Measurements from ENCODE around the gene SLC5A5.
"Not testable (repeated sequence)": the region's sequence is repeated elsewhere in the genome, so short reads cannot be mapped to it uniquely, and the experiment has no call there.

Gene SLC5A5

DNA sequence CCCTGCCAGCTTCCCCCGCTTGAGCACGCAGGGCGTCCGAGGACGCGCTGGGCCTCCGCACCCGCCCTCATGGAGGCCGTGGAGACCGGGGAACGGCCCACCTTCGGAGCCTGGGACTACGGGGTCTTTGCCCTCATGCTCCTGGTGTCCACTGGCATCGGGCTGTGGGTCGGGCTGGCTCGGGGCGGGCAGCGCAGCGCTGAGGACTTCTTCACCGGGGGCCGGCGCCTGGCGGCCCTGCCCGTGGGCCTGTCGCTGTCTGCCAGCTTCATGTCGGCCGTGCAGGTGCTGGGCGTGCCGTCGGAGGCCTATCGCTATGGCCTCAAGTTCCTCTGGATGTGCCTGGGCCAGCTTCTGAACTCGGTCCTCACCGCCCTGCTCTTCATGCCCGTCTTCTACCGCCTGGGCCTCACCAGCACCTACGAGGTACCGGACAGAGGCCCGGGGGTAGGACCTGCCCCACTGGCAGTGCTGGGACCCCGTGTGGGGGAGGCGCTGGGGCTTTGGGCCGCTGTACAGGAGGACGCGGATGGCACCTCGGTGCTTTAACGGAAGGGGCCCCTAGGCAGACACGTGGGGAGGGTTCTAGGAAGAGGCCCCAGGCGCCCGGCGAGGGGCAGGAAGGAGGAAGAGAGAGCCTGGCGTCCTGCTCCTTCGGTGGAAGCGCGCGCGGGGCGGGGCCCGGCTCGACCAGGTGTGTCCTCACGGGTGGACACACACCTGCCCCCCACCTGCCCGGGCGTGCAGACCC lies 681 bp downstream of the SLC5A5 start:
- DNase-seq: no peak

DNA sequence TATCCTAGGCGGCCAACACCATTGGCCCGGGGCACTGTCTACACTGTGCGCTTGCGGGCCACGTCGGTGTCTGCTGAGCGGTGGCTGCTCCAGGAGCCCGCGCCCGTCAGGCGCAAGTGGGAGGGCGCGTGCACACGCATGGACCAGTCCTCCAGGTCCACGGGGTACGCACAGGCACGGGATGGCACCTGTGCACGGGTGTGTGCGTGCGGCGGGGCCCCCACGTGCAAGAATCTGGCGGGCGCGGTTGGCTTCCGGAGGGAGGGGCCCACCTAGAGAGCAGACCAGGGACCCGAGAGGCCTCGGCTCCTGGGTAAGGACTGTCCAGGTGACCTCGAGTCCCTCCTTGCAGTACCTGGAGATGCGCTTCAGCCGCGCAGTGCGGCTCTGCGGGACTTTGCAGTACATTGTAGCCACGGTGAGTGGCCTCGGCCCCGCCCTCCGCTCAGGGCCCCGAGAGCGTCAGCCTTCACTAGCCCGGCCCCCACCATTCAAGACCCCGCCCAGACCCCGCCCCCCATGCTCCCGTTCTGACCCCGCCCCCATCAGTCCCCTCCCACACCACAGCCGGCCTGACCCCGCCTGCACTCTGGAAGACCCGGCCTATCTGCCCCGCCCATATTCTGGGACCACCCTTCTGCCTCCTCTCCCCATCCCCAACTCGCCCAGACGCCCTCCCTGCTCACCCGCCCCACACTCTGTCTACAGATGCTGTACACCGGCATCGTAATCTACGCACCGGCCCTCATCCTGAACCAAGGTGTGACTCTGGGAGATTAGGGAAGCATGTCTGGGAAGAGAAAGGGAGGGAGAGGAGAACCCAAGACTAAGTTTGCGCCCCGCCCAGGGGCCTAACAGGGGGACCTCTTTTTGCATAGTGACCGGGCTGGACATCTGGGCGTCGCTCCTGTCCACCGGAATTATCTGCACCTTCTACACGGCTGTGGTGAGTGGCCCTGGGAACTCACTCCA lies 2.3 kb downstream of the SLC5A5 start:
- peak; percentile 50 for DNase-seq

GRCh38 chr19:17874758-17875135 lies 3.0 kb downstream of the SLC5A5 start:
- DNase-seq: no peak

DNA sequence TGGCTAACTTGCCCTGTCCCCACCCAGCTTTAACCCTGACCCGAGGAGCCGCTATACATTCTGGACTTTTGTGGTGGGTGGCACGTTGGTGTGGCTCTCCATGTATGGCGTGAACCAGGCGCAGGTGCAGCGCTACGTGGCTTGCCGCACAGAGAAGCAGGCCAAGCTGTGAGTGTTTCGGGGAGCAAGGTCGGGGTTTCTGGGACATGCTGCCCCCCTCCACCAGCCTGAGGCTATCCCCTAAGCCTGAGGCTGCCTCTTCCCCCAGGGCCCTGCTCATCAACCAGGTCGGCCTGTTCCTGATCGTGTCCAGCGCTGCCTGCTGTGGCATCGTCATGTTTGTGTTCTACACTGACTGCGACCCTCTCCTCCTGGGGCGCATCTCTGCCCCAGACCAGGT lies 6.0 kb downstream of the SLC5A5 start:
- DNase-seq: no peak

DNA sequence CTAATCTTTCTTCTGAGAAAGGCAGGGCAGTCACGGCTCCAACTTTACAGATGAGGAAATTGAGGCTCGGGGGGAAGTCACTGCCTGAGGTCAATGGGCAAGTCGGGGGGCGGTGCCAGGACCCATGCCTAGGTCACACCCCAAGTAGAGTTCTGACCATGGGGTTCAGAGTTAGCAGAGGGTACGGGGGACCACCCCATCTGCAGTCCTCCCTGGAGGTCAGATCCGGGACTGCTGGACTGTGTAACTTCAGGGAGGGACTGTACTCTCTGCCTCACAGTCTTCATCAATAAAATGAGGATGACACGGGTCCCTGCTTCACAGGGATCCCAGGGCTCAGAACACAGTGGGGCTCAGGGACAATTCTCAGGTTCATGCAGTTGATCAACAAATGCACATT lies 7.7 kb downstream of the SLC5A5 start:
- no peak for DNase-seq

DNA sequence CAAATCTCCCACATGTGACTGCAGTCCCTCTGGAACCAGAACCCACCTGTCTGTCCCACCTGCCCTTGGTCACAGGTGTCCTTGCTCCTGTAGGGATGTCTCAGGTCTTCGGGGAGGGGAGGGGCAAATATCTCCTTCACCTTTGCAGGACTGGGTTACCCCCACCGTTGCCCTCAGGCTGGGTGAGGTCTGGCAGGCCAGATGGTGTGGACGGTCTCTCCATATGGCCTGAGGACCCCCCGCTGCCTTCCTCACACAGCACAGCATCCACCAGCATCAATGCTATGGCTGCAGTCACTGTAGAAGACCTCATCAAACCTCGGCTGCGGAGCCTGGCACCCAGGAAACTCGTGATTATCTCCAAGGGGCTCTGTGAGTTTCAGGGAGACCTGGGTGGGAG lies 10.0 kb downstream of the SLC5A5 start:
- DNase-seq: no peak

DNA sequence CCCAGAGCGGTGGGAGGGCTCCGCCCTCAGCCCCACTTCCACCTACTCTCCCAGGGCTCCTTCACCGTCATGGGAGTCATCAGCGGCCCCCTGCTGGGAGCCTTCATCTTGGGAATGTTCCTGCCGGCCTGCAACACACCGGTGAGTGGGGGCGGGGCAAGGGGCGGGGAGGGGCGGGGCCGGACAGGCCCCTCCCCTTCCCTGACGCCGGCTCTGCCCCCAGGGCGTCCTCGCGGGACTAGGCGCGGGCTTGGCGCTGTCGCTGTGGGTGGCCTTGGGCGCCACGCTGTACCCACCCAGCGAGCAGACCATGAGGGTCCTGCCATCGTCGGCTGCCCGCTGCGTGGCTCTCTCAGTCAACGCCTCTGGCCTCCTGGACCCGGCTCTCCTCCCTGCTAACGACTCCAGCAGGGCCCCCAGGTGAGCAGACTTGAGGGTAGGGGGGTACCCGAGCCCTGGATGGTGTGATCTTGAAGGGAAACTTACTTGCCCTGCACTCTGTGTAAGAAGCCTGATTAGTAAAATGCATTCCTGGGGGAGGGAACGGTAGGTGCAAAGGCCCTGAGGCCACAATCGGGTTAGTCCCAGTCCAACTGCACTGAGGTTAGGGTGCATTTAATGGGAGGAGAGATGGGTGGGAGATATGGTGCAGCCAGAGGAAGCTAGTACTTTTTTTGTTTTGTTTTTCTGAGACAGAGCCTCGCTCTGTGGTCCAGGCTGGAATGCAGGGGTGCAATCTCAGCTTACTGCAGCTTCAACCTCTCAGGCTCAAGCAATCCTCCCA lies 12.1 kb downstream of the SLC5A5 start:
- DNase-seq: no peak

DNA sequence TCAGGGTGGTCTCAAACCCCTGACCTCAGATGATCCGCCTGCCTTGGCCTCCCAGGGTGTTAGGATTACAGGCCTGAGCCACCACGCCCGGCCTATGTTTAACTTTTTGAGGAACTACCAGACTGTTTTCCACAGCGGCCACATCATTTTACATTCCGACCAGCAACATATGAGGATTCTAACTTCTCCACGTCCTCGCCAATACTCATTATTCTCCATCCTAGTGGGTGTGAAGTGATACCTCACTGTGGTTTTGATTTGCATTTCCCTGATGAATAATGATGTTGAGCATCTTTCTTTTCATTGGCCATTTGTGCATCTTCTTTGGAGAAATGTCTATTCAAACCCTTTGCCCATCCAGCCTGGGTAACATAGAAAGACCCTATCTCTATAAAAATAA lies 14.8 kb downstream of the SLC5A5 start:
- DNase-seq: no peak

GRCh38 chr19:17887221-17887620 lies 15.5 kb downstream of the SLC5A5 start:
- DNase-seq: not testable (repeated sequence)

GRCh38 chr19:17888260-17888659 lies 16.5 kb downstream of the SLC5A5 start:
- no peak for DNase-seq

DNA sequence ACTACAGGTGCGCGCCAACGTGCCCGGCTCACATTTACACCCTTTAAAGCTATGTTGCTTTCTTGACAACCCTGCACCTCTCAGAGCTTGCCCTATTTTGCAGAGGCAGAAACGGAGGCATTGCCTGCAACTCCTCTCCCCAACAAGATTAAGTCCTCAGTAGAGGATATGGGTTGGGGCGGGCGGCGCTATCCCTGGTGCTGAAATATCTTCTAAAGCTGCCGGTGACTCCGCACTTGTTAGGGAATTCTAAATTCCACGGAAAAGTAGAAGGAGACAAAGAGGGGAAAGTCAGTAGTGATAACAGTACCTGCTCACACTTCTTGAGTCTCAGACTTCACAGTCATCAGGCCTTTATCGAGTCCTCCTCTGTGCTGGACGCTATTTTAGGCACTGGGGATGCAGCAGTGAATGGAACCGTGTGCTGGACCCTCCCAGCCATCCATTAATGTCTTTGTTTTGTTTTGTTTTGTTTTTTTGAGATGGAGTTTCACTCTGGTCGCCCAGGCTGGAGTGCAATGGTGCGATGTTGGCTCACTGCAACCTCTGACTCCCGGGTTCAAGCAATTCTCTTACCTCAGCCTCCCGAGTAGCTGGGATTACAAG lies 18.0 kb downstream of the SLC5A5 start:
- no peak for DNase-seq

DNA sequence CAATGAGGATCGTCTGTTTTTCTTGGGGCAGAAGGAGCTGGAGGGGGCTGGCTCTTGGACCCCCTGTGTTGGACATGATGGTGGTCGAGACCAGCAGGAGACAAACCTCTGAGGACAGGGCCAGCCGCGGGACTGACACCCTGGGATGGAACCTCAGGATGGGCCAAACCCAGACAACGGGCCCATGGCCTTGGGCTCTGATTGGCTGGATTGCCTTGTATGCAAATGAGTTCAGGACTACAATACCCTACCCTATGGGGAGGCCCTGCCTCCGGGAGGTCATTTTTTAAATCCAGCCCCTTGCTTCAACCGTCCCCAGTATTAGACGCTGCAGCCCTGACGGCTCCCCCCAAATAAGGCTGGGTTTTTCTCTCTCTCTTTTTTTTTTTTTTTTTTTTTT lies 22.0 kb downstream of the SLC5A5 start:
- no peak for DNase-seq

DNA sequence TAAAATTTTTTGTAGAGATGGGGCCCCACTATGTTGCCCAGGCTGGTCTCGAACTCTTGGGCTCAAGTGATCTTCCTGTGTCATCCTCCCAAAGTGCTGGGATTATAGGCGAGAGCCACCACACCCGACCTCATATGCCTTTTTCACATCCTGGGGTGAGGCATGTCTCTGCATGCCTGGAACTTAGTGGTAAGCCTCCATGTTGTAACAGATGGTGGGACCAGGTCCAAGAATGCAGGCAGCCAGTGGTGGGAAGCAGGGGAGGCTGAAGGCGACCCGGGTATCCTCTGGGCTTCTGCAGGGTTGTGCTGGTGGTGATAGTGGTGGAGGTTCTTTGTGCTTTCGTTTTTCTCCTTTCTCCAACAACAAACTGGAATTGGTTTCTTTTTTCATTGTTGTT lies 31.0 kb downstream of the SLC5A5 start:
- DNase-seq: no peak

DNA sequence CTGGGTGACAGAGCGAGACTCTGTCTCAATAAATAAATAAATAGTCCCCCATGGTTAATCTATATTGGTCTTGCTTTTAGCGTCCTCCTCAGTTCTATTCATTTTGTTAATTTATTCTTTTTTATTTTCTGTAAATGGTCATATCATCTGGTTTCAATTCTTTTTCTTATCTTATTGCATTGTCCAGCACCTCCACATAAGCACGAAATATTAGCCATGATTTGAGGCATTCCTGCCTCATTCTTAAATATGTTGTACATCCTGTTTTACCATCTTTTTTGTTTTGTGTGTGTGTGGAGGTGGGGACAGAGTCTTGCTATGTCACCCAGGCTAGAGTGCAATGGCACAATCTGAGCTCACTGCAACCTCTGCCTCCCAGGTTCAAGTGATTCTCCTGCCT lies 36.5 kb downstream of the SLC5A5 start:
- DNase-seq: no peak

DNA sequence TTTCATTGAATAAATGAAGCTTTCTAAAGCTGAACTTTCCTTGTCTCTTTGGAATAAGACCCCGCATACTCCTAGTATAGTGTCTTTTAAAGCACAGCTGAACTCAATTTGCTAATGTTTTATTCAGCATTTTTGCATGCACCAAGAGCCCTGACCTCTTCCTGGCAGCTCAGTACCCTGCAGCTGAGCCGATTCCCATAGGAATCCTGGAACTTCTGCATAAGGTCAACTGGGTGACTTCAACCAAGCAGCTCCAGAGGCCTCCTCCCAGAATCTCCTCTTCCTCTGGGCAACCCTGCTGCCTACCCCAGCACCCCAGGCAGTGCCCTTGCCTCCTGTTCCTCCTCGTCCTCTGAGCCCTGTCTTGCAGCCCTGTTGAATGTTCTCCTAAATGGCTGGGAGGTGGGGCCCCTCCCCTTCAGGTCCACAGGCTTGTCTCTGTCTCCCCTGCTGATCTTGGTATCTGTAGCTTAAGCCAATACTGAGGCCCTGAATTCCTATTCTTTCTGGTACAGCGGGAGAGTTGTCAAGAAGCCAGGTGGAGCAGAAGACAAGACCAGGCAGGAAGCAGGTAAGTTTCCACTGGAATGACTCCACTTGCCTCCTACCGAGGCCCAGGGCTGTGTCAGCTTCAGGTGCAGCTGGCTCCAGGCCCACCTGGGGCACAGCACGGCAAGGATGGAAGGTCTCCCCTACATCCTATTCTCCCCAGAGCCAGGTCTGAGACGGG lies 37.4 kb downstream of the SLC5A5 start:
- no peak for DNase-seq

DNA sequence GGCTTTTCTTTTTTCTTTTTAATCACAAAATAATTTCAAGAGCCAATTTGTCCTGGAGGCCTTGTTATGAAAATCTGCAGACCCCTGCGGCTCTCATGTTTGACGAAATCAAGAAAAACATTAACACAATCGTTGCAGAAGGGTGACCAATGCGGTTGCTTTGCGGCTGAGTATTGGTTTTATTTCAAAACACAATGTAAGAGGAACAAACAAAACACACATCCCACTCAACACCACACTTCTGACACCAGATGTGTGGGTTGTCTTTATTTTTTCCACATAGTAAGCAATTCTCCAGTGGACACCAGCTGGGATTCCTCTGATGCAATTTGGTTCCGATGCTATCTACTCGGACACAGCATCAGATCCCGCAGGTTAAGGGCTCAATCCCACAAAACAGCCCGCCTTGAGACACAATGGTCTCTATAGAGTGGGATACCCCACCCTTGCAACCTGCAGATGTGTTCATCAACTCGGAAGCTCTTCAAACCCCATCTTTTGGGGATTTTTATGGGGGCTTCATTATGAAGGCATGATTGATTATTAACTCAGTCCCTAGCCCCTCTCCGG lies 39.1 kb downstream of the SLC5A5 start:
- DNase-seq: no peak

DNA sequence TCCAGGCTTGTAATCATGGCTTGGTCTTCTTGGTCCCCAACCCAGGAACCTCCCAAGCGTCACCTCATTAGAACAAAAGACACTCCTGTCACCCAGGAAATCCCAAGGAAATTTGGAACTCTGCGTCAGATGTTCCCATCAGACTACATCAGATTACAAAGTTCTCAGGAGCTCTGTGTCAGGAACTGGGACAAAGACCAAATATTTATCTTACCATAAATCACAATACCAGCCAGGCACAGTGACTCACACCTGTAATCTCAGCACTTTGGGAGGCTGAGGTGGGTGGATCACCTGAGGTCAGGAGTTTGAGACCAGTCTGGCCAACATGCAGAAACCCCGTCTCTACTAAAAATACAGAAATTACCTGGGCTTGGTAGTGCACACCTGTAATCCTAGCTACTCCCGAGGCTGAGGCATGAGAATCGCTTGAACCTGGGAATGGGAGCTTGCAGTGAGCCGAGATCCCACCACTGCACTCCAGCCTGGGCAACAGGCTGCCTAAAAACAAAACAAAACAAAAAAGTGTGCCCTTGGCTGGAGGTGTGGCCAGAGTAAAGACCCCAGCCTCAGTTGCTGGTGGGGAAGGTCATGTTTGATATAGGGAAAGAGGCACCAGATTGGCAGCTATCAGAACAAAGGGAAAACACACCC lies 44.3 kb downstream of the SLC5A5 start:
- DNase-seq: no peak

DNA sequence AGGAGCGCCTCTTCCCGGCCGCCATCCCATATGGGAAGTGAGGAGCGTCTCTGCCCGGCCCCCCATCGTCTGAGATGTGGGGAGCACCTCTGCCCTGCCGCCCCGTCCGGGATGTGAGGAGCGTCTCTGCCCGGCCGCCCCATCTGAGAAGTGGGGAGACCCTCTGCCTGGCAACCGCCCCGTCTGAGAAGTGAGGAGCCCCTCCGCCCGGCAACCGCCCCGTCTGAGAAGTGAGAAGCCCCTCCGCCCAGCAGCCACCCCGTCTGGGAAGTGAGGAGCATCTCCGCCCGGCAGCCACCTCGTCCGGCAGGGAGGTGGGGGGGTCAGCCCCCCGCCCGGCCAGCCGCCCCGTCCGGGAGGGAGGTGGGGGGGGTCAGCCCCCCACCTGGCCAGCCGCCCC lies 46.4 kb downstream of the SLC5A5 start:
- DNase-seq: not testable (repeated sequence)

GRCh38 chr19:17919122-17919521 lies 47.4 kb downstream of the SLC5A5 start:
- DNase-seq: not testable (repeated sequence)

GRCh38 chr19:17920527-17920926 lies 48.8 kb downstream of the SLC5A5 start:
- no peak for DNase-seq

DNA sequence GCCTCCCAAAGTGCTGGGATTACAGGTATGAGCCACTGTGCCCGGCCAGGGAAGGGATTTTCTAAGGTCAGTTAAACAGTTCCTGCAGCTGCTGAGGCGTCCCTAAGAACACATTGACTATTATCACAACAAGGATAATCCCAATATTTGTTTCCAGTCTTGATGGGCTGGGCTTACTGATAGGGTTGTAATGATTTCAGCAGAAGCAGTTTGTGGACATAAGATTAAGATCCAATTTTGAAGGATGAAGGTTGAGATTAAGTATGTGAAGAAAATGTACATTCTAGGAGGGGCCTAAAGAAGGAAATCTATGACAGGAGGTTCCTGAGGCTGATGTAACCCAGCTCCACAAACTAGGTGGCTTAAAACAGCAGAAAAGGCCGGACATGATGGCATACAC lies 50.4 kb downstream of the SLC5A5 start:
- DNase-seq: no peak

Measured in activated CD4-positive, alpha-beta T cell treated with anti-CD3 and anti-CD28 coated beads for 1 hour (primary cell).